ENCODE results near the gene MAPK12.

Gene MAPK12

GRCh38 chr22:50261615-50262459 lies at the start of gene MAPK12:
MAPK12 (minus strand) TSS chr22:50261683; CDS start chr22:50261509, 174 bp downstream.
- peaks cover 14% of the 10 kb centered on the region; the same call in 1 of the 2 replicates for H3K4me1 ChIP-seq (ENCODE audit: insufficient read depth, low read length)
- H3K36me3 ChIP-seq (ENCODE audit: insufficient read depth, low read length), result no peaks in the 10 kb centered on the region
- peak within 1 kb of the TSS; percentile 56 for H3K9ac ChIP-seq (ENCODE audit: low read depth, low read length)
- no peaks in the 10 kb centered on the region for H3K9me3 ChIP-seq (ENCODE audit: control insufficient read depth, insufficient read depth, low read length)

- H3K9ac ChIP-seq (ENCODE audit: low read depth, low read length), result no peak overlapping the region
- no peaks in the 10 kb centered on the region for H3K9me3 ChIP-seq (ENCODE audit: control insufficient read depth, insufficient read depth, low read length)
- H3K36me3 ChIP-seq (ENCODE audit: insufficient read depth, low read length), result no peaks in the 10 kb centered on the region
- peaks cover 17% of the 10 kb centered on the region; the same call in 1 of the 2 replicates for H3K4me1 ChIP-seq (ENCODE audit: insufficient read depth, low read length)
Observed at GRCh38 chr22:50310949-50311444, 49.5 kb upstream of the MAPK12 start.

GRCh38 chr22:50310031-50310722 lies 48.7 kb upstream of the MAPK12 start:
- H3K9ac ChIP-seq (ENCODE audit: low read depth, low read length), result no peak overlapping the region
- no peaks in the 10 kb centered on the region; the same call in 1 of the 2 replicates for H3K36me3 ChIP-seq (ENCODE audit: insufficient read depth, low read length)
- H3K4me1 ChIP-seq (ENCODE audit: insufficient read depth, low read length), result peaks cover 20% of the 10 kb centered on the region; the same call in 1 of the 2 replicates
- H3K9me3 ChIP-seq (ENCODE audit: control insufficient read depth, insufficient read depth, low read length), result no peaks in the 10 kb centered on the region

GRCh38 chr22:50309601-50309991 lies 48.1 kb upstream of the MAPK12 start:
- Histone ChIP-seq H3K9me3 (ENCODE audit: control insufficient read depth, insufficient read depth, low read length) (no peaks in the 10 kb centered on the region), H3K9ac (ENCODE audit: low read depth, low read length) (no peak overlapping the region), H3K36me3 (ENCODE audit: insufficient read depth, low read length) (no peaks in the 10 kb centered on the region; the same call in 1 of the 2 replicates), H3K4me1 (ENCODE audit: insufficient read depth, low read length) (peaks cover 24% of the 10 kb centered on the region; the same call in 1 of the 2 replicates)

- H3K4me1 ChIP-seq (ENCODE audit: insufficient read depth, low read length), result peaks cover 25% of the 10 kb centered on the region; the same call in 1 of the 2 replicates
Observed at GRCh38 chr22:50308986-50309600, 47.6 kb upstream of the MAPK12 start.

GRCh38 chr22:50308597-50308935 lies 47.1 kb upstream of the MAPK12 start:
- Histone ChIP-seq H3K36me3 (ENCODE audit: insufficient read depth, low read length) (no peaks in the 10 kb centered on the region; the same call in 1 of the 2 replicates), H3K9me3 (ENCODE audit: control insufficient read depth, insufficient read depth, low read length) (no peaks in the 10 kb centered on the region), H3K4me1 (ENCODE audit: insufficient read depth, low read length) (peaks cover 23% of the 10 kb centered on the region; the same call in 1 of the 2 replicates), H3K9ac (ENCODE audit: low read depth, low read length) (no peak overlapping the region)

More at GRCh38 chr22:50308986-50309600, 47.6 kb upstream of the MAPK12 start:
- Histone ChIP-seq H3K9ac (ENCODE audit: low read depth, low read length) (no peak overlapping the region), H3K9me3 (ENCODE audit: control insufficient read depth, insufficient read depth, low read length) (no peaks in the 10 kb centered on the region), H3K36me3 (ENCODE audit: insufficient read depth, low read length) (no peaks in the 10 kb centered on the region; the same call in 1 of the 2 replicates)

GRCh38 chr22:50307890-50308596 lies 46.6 kb upstream of the MAPK12 start:
- Histone ChIP-seq H3K36me3 (ENCODE audit: insufficient read depth, low read length) (no peaks in the 10 kb centered on the region; the same call in 1 of the 2 replicates), H3K9ac (ENCODE audit: low read depth, low read length) (no peak overlapping the region), H3K9me3 (ENCODE audit: control insufficient read depth, insufficient read depth, low read length) (no peaks in the 10 kb centered on the region), H3K4me1 (ENCODE audit: insufficient read depth, low read length) (peaks cover 23% of the 10 kb centered on the region; the same call in 1 of the 2 replicates)

- Histone ChIP-seq H3K9me3 (ENCODE audit: control insufficient read depth, insufficient read depth, low read length) (no peaks in the 10 kb centered on the region), H3K9ac (ENCODE audit: low read depth, low read length) (peak within 1 kb of the TSS; percentile 81), H3K36me3 (ENCODE audit: insufficient read depth, low read length) (no peaks in the 10 kb centered on the region; the same call in 1 of the 2 replicates), H3K4me1 (ENCODE audit: insufficient read depth, low read length) (peaks cover 23% of the 10 kb centered on the region; the same call in 1 of the 2 replicates)
Observed at GRCh38 chr22:50306753-50307749, 45.6 kb upstream of the MAPK12 start, which contains the start of gene PLXNB2. PLXNB2 (minus strand) TSS chr22:50307646; CDS start chr22:50290584, 17,062 bp downstream.

- H3K36me3 ChIP-seq (ENCODE audit: insufficient read depth, low read length), result no peaks in the 10 kb centered on the region; the same call in 1 of the 2 replicates
- H3K4me1 ChIP-seq (ENCODE audit: insufficient read depth, low read length), result peaks cover 23% of the 10 kb centered on the region; the same call in 1 of the 2 replicates
- peak overlapping the region; percentile 81 for H3K9ac ChIP-seq (ENCODE audit: low read depth, low read length)
- no peaks in the 10 kb centered on the region for H3K9me3 ChIP-seq (ENCODE audit: control insufficient read depth, insufficient read depth, low read length)
Observed at GRCh38 chr22:50305923-50306566, 44.6 kb upstream of the MAPK12 start.

- Histone ChIP-seq H3K9ac (ENCODE audit: low read depth, low read length) (peak overlapping the region; percentile 81; the same call in 1 of the 2 replicates), H3K36me3 (ENCODE audit: insufficient read depth, low read length) (no peaks in the 10 kb centered on the region; the same call in 1 of the 2 replicates), H3K4me1 (ENCODE audit: insufficient read depth, low read length) (peaks cover 28% of the 10 kb centered on the region; the same call in 1 of the 2 replicates), H3K9me3 (ENCODE audit: control insufficient read depth, insufficient read depth, low read length) (no peaks in the 10 kb centered on the region)
Observed at GRCh38 chr22:50305393-50305922, 44.0 kb upstream of the MAPK12 start.

- no peak overlapping the region for H3K9ac ChIP-seq (ENCODE audit: low read depth, low read length)
- no peaks in the 10 kb centered on the region; the same call in 1 of the 2 replicates for H3K36me3 ChIP-seq (ENCODE audit: insufficient read depth, low read length)
- H3K4me1 ChIP-seq (ENCODE audit: insufficient read depth, low read length), result peaks cover 28% of the 10 kb centered on the region; the same call in 1 of the 2 replicates
- H3K9me3 ChIP-seq (ENCODE audit: control insufficient read depth, insufficient read depth, low read length), result no peaks in the 10 kb centered on the region
Observed at GRCh38 chr22:50304528-50305392, 43.3 kb upstream of the MAPK12 start.
